CD4-positive, alpha-beta T cell treated with Interleukin-15 for 1 hour (primary cell): ENCODE data around the gene SH2D7.

Experiments used
- DNase-seq: peaks from one replicate; pipeline ENCODE4 v3.0.0-alpha.2; 2020

The SH2D7 gene

GRCh38 chr15:78079298-78080087, 12.9 kb upstream of the SH2D7 start:
- no peak for DNase-seq

DNA sequence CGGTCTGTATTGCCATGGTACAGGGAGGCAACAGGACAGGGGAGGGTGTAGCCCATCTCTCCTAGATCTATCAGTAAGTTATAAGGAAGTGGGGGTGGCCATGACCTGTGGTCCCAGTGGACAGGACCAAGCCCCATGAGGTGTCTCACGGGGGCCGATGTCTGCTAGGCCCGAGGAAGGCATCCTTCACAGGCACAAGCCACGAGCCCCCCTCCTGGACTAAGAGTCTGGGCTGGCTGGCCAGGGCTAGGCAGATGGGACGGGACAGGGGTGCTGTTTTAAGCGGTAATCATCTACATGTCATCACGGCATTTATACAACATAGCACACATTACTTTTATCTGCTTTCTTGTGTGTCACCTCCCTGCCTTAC, 12.3 kb upstream of the SH2D7 start:
- no peak for DNase-seq

- peak; percentile 68 for DNase-seq
Observed at GRCh38 chr15:78082106-78082742, 10.1 kb upstream of the SH2D7 start.

DNA sequence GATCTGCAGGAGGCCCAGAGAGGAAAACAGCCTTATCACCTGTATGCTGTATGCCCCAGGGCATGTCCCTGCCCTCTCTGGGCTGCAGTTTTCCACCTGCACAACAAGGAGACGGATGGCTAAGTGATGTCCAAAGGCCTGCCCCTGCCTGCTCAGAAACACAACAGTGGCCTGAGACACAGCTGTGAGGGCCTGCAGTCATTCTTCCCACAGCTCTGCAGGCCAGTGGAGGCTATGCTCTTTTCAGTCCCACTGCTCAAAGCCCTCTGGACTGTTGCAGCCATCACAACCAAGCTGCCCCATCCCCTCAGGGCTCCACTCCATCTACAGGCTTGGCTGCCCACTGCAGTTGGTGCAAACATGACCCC, 9.6 kb upstream of the SH2D7 start:
- no peak for DNase-seq

- no peak for DNase-seq
Observed at GRCh38 chr15:78083186-78083585, 9.2 kb upstream of the SH2D7 start.

GRCh38 chr15:78083687-78084448, 8.5 kb upstream of the SH2D7 start:
- no peak for DNase-seq

DNA sequence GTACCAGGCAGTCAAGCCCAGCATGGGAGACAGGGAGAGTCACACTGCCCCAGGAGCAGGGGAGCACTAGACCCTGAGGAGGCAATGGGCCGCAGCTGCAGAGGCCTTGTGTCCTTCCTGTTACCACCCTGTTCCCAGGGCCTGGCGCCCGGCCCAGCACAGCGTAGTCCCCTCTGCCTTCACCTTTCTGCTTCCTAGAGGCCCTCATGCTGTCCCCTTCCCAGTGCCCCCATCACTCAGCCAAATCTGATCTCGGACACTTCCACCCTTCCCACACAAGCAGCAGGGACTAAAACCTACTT, 8.0 kb upstream of the SH2D7 start:
- DNase-seq: no peak

DNA sequence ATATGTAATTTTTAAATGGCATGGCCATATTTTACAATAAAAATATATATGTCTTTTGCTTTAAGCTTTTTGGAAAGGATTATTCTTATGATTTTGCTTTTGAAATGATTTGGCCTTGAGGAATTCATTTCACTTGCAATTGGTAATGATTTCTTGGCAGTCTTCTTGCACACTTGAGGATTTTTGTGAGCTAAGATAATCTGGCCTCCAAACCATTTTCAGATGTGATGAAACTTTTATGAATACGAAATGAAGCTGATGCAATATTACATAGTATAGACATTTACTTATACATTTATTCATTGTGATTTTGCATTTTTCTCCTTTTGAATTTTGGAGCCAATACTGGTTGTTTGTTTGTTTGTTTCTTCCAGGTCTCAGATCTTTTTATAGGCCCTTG, 6.4 kb upstream of the SH2D7 start:
- no peak for DNase-seq

GRCh38 chr15:78087951-78088772, 4.2 kb upstream of the SH2D7 start:
- peak; percentile 34 for DNase-seq

GRCh38 chr15:78088773-78089080, 3.6 kb upstream of the SH2D7 start:
- no peak for DNase-seq

GRCh38 chr15:78090422-78091063, 1.8 kb upstream of the SH2D7 start:
- no peak for DNase-seq

GRCh38 chr15:78093242-78094020, 1.1 kb downstream of the SH2D7 start:
- no peak for DNase-seq

GRCh38 chr15:78097667-78098066, 5.3 kb downstream of the SH2D7 start:
- no peak for DNase-seq

- DNase-seq: no peak
Observed at GRCh38 chr15:78098131-78098755, 5.9 kb downstream of the SH2D7 start.

- no peak for DNase-seq
Observed at GRCh38 chr15:78100886-78101285, 8.5 kb downstream of the SH2D7 start.

- no peak for DNase-seq
Observed at GRCh38 chr15:78101423-78102105, 9.2 kb downstream of the SH2D7 start.

- no peak for DNase-seq
Observed at GRCh38 chr15:78102211-78102610, 9.8 kb downstream of the SH2D7 start.

GRCh38 chr15:78102741-78103140, 10.4 kb downstream of the SH2D7 start:
- no peak for DNase-seq

DNA sequence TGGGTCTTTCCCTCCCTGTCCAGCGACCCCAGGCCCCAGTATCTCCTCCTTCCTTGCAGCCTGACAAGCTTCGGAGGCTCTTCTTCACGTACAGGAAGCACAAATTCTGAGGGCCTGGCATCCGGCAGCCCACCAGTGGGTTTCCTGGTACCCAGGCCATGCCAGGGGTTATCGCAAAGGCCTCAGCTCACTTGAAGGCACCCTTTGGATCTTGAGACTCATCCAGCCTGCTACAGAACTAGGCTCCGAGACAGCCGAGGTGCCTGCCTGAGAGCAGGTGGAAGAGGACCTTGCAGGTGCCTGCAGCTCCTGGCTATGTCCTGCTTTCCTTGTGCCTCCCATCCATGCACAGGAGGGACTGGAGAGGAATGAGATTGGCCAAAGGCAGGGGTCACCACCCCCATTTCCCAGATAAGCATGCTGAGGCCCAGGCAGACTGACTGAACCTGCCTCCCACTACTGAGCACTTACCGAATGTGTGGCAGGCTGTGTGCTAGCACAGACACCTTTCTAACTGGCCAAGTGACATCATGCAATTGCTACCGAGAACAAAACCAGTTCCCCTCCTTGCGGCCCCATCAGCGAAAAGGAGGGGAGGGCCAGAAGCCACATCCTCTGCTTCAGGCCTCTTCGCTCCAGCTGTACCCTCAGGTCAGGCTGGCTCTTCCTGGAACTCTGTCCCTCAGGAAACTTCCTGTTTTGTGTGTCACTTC, 11.2 kb downstream of the SH2D7 start:
- peak; percentile 49 for DNase-seq

DNA sequence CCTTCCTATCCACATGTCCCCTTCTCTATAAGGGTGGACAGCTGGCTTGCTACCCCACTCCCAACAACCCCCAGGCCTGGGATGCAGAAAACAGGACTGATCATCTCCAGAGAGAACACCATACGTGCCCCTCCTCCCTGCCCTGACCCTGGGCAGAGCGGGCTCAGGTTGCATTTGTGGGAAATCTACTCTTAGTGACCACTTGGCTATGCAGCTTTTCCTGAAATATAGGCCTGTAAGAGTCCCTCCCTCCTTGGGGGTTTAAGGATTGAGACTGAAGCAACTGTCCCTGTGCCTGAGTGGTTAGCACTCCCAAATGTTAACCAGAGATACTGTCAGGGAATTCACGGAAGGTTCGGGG, 11.7 kb downstream of the SH2D7 start:
- DNase-seq: no peak
